GM10266 (cell line): ENCODE measurements around the gene CFAP107.
"Not testable (repeated sequence)": the region's sequence is repeated elsewhere in the genome, so short reads cannot be mapped to it uniquely, and the experiment has no call there.

Source experiments
- DNase-seq: peaks from one replicate; pipeline ENCODE4 v3.0.0; 2012; ENCODE audit errors: extremely low spot score
- TF ChIP-seq, protein P1 (sequence below): IDR thresholded peaks from 2 replicates; pipeline ENCODE4 v1.5.1; 2012; ENCODE audit warnings: mild to moderate bottlenecking, low read depth; ENCODE audit not compliant: control insufficient read depth, insufficient read depth; ENCODE audit errors: missing control alignments

Gene CFAP107

GRCh38 chr1:12709696-12710095 lies 36.3 kb upstream of the CFAP107 start:
- no peak for DNase-seq
- TF ChIP-seq, protein P1, sequence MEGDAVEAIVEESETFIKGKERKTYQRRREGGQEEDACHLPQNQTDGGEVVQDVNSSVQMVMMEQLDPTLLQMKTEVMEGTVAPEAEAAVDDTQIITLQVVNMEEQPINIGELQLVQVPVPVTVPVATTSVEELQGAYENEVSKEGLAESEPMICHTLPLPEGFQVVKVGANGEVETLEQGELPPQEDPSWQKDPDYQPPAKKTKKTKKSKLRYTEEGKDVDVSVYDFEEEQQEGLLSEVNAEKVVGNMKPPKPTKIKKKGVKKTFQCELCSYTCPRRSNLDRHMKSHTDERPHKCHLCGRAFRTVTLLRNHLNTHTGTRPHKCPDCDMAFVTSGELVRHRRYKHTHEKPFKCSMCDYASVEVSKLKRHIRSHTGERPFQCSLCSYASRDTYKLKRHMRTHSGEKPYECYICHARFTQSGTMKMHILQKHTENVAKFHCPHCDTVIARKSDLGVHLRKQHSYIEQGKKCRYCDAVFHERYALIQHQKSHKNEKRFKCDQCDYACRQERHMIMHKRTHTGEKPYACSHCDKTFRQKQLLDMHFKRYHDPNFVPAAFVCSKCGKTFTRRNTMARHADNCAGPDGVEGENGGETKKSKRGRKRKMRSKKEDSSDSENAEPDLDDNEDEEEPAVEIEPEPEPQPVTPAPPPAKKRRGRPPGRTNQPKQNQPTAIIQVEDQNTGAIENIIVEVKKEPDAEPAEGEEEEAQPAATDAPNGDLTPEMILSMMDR: no peak

- TF ChIP-seq, protein P1: no peak
- DNase-seq: no peak
Observed at GRCh38 chr1:12711536-12711935, 34.5 kb upstream of the CFAP107 start.

GRCh38 chr1:12712076-12712475 lies 33.9 kb upstream of the CFAP107 start:
- DNase-seq: no peak
- TF ChIP-seq, protein P1: no peak

DNA sequence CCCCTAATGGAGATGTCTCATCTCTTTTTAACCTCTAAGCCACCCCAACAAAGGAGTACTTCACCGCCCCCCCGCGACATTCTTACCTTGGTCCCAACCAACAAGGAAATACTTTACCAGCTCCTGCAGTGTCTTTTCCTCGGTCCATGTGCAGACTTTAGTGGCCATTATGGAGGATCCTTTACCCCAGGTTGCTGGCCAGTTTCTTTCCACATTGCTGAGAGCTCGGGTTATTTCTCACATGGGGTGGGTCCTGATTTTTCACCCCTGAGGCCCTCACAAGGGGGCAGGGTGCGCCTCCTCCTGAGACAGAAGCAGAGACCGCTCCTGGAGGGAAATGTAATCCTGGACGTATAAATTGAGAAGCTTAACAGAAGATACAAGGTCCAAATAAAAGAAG lies 33.1 kb upstream of the CFAP107 start:
- no peak for DNase-seq
- TF ChIP-seq, protein P1: no peak

DNA sequence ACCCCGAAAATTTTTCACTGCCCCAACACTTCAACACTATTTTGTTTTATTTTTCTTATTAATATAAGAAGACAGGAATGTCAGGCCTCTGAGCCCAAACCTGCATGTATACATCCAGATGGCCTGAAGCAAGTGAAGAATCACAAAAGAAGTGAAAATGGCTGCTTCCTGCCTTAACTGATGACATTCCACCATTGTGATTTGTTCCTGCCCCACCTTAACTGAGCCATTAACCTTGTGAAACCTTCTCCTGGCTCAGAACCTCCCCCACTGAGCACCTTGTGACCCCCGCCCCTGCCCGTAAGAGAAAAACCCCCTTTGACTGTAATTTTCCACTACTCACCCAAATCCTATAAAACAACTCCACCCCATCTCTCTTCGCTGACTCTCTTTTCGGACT lies 32.3 kb upstream of the CFAP107 start:
- not testable (repeated sequence) for DNase-seq

- TF ChIP-seq, protein P1: no peak
- DNase-seq: no peak
Observed at GRCh38 chr1:12714710-12715475, 31.1 kb upstream of the CFAP107 start.

GRCh38 chr1:12715896-12716437 lies 30.0 kb upstream of the CFAP107 start, which contains the start of gene AADACL3:
TSS of gene AADACL3 (plus strand) at chr1:12716110. CDS start at chr1:12716177, 67 bp downstream.
- TF ChIP-seq, protein P1: no peak
- DNase-seq: no peak
